Colonic mucosa (tissue), 4 donors: ENCODE data around the gene GPR87. TPM values are rescaled to one million over a fixed set of nuclear protein-coding genes. Genes with fewer than 3 reads are reported as not detected.

Experiments used
- DNase-seq: peaks from one replicate; pipeline ENCODE4 v3.0.0-alpha.2; 2020
- H3K27ac ChIP-seq: fragments of 200-600 bp; one replicate; pipeline ENCODE4 v1.8.0; 2021
- H3K27me3 ChIP-seq: fragments of 200-600 bp; one replicate; pipeline ENCODE4 v1.8.0; 2021
- H3K36me3 ChIP-seq: fragments of 200-600 bp; one replicate; pipeline ENCODE4 v1.8.0; 2021
- H3K4me1 ChIP-seq: fragments of 200-600 bp; one replicate; pipeline ENCODE4 v1.8.0; 2021; ENCODE audit warnings: mild to moderate bottlenecking
- H3K4me3 ChIP-seq: fragments of 200-600 bp; one replicate; pipeline ENCODE4 v1.8.0; 2021
- H3K9ac ChIP-seq, 2 donors: one replicate each; pipeline ENCODE4 v1.7.0; 2013; ENCODE audit warnings: control low read depth in 2 of 2, low read depth in 2 of 2, low read length in 2 of 2
- H3K9me3 ChIP-seq: fragments of 200-600 bp; one replicate; pipeline ENCODE4 v1.8.0; 2021
- CTCF ChIP-seq: fragments of 200-600 bp; IDR thresholded peaks from one replicate; pipeline ENCODE4 v1.8.0; 2022; ENCODE audit warnings: antibody characterized with exemption, mild to moderate bottlenecking
- intact Hi-C: fragments of 100-400 bp; cut with DNase I; formaldehyde crosslinking; loops from one replicate; pipeline ENCODE4 v1.14.1; 2022
- total RNA-seq, 2 donors: library from RNA; stranded (reverse); fragmentation: NEBNext Ultra II Directional in 1 of 2; extraction: Animal tissue kit (Norgen Biotek cat#: 25700) in 1 of 2; gene quantifications; one replicate each; pipeline ENCODE4 v1.2.1, GENCODE V29; 2021
- donor health status: healthy.
- donor health status: DM: no; HTN: no; CAD: no.
- donor health status: DM: no; HTN: no; CAD: no.

The GPR87 gene
- total RNA-seq, 2 donors from 2014 or later: not detected

GRCh38 chr3:151351219-151351618, 34.6 kb upstream of the GPR87 start:
- H3K27me3 ChIP-seq: no peaks in the 10 kb centered on the region
- no peak for DNase-seq
- H3K36me3 ChIP-seq: no peaks in the 10 kb centered on the region
- TF ChIP-seq CTCF: no peak
- no peak overlapping the region for H3K9ac ChIP-seq
- intact Hi-C loops: no loop called here
- H3K4me3 ChIP-seq: no peak overlapping the region
- no peaks in the 10 kb centered on the region for H3K4me1 ChIP-seq
- H3K27ac ChIP-seq: no peak overlapping the region
- H3K9me3 ChIP-seq: no peaks in the 10 kb centered on the region

- H3K9me3 ChIP-seq: no peaks in the 10 kb centered on the region
- no peaks in the 10 kb centered on the region for H3K27me3 ChIP-seq
- intact Hi-C loops: no loop called here
- no peak overlapping the region for H3K27ac ChIP-seq
- no peak overlapping the region for H3K9ac ChIP-seq
- no peak for TF ChIP-seq CTCF
- H3K4me1 ChIP-seq: no peaks in the 10 kb centered on the region
- no peak overlapping the region for H3K4me3 ChIP-seq
- H3K36me3 ChIP-seq: no peaks in the 10 kb centered on the region
- no peak for DNase-seq
Observed at GRCh38 chr3:151350656-151351055, 34.0 kb upstream of the GPR87 start.

- TF ChIP-seq CTCF: no peak
- H3K9ac ChIP-seq: no peak overlapping the region
- H3K4me1 ChIP-seq: no peaks in the 10 kb centered on the region
- H3K4me3 ChIP-seq: no peak overlapping the region
- no peaks in the 10 kb centered on the region for H3K36me3 ChIP-seq
- no peaks in the 10 kb centered on the region for H3K9me3 ChIP-seq
- intact Hi-C loops: no loop called here
- H3K27me3 ChIP-seq: no peaks in the 10 kb centered on the region
- DNase-seq: no peak
- H3K27ac ChIP-seq: no peak overlapping the region
Observed at GRCh38 chr3:151347432-151347831, 30.8 kb upstream of the GPR87 start.

- H3K4me1 ChIP-seq: no peaks in the 10 kb centered on the region
- H3K4me3 ChIP-seq: no peak overlapping the region
- no peak for DNase-seq
- no peaks in the 10 kb centered on the region for H3K9me3 ChIP-seq
- H3K9ac ChIP-seq: no peak overlapping the region
- H3K36me3 ChIP-seq: no peaks in the 10 kb centered on the region
- H3K27ac ChIP-seq: peak overlapping the region; percentile 18
- H3K27me3 ChIP-seq: no peaks in the 10 kb centered on the region
- intact Hi-C loops: no loop called here
- TF ChIP-seq CTCF: no peak
Observed at GRCh38 chr3:151346292-151346691, 29.7 kb upstream of the GPR87 start.

- Histone ChIP-seq H3K4me3 (no peak overlapping the region), H3K9me3 (no peaks in the 10 kb centered on the region), H3K9ac (no peak overlapping the region), H3K27me3 (no peaks in the 10 kb centered on the region), H3K27ac (peak overlapping the region; percentile 18), H3K4me1 (no peaks in the 10 kb centered on the region), H3K36me3 (no peaks in the 10 kb centered on the region)
- DNase-seq: no peak
- TF ChIP-seq CTCF: no peak
- intact Hi-C loops: no loop called here
Observed at GRCh38 chr3:151345859-151346258, 29.2 kb upstream of the GPR87 start.

GRCh38 chr3:151331696-151332095, 15.1 kb upstream of the GPR87 start:
- TF ChIP-seq CTCF: no peak
- Histone ChIP-seq H3K4me3 (no peak overlapping the region), H3K27me3 (no peaks in the 10 kb centered on the region), H3K27ac (no peak overlapping the region), H3K9me3 (no peaks in the 10 kb centered on the region), H3K36me3 (no peaks in the 10 kb centered on the region), H3K4me1 (no peaks in the 10 kb centered on the region), H3K9ac (no peak overlapping the region)
- intact Hi-C loops: no loop called here
- no peak for DNase-seq
